CD4-positive, alpha-beta T cell treated with Interleukin-4 for 1 hour (primary cell): Measurements from ENCODE around the gene RAET1G.
"Not testable (repeated sequence)": the region's sequence is repeated elsewhere in the genome, so short reads cannot be mapped to it uniquely, and the experiment has no call there.

Source experiments
- DNase-seq, 2 donors: peaks; one replicate each; pipeline ENCODE4 v3.0.0-alpha.2; 2020 to 2022

The RAET1G gene

GRCh38 chr6:149933036-149933435, 10.1 kb upstream of the RAET1G start:
- no peak for DNase-seq

GRCh38 chr6:149931501-149931900, 8.6 kb upstream of the RAET1G start:
- DNase-seq: no peak

GRCh38 chr6:149929422-149929821, 6.5 kb upstream of the RAET1G start:
- no peak for DNase-seq

GRCh38 chr6:149927025-149927424, 4.1 kb upstream of the RAET1G start:
- DNase-seq: not testable (repeated sequence)

- DNase-seq: peak; percentile 68 to 76
These were observed 3.3 kb upstream of the RAET1G start for GRCh38 chr6:149925974-149926777.

- no peak for DNase-seq
These were observed 2.5 kb upstream of the RAET1G start for GRCh38 chr6:149925253-149925973.

- DNase-seq: no peak
These were observed 2.0 kb upstream of the RAET1G start for GRCh38 chr6:149924933-149925252.

GRCh38 chr6:149924206-149924932, 1.4 kb upstream of the RAET1G start:
- no peak for DNase-seq

GRCh38 chr6:149923327-149923986, 536 bp upstream of the RAET1G start:
- DNase-seq: no peak

GRCh38 chr6:149922091-149922490, 830 bp downstream of the RAET1G start:
- not testable (repeated sequence) for DNase-seq

GRCh38 chr6:149921361-149921760, 1.6 kb downstream of the RAET1G start:
- no peak for DNase-seq

- DNase-seq: no peak
These were observed 3.1 kb downstream of the RAET1G start for GRCh38 chr6:149919834-149920225.

GRCh38 chr6:149919126-149919833, 3.6 kb downstream of the RAET1G start:
- not testable (repeated sequence) for DNase-seq

- no peak for DNase-seq
These were observed 4.6 kb downstream of the RAET1G start for GRCh38 chr6:149918151-149918905.

GRCh38 chr6:149917679-149918078, 5.2 kb downstream of the RAET1G start:
- DNase-seq: no peak

GRCh38 chr6:149915970-149916865, 6.7 kb downstream of the RAET1G start:
- DNase-seq: no peak

GRCh38 chr6:149913540-149914240, 9.2 kb downstream of the RAET1G start:
- DNase-seq: no peak

- DNase-seq: no peak
These were observed 9.8 kb downstream of the RAET1G start for GRCh38 chr6:149913085-149913484.

GRCh38 chr6:149912680-149913079, 10.2 kb downstream of the RAET1G start:
- DNase-seq: not testable (repeated sequence)

- no peak for DNase-seq
These were observed 12.2 kb downstream of the RAET1G start for GRCh38 chr6:149910721-149911151.
